HEK293 (cell line): ENCODE results near the gene ACER3.

Experiments
- CTCF ChIA-PET: fragments of 350-600 bp; formaldehyde crosslinking; extraction: SDS; loops from one replicate; lab custom pipeline; 2021; ENCODE audit warnings: antibody characterized with exemption; lab: Yijun Ruan, JAX
- POLR2A ChIA-PET: fragments of 300-600 bp; formaldehyde crosslinking; extraction: SDS; loops from one replicate; lab custom pipeline; 2020; ENCODE audit warnings: antibody characterized with exemption, inconsistent platforms; lab: Yijun Ruan, JAX
- H3K27ac ChIP-seq: fragments of 200-500 bp; sonication (Bioruptor generic); 2 replicates; pipeline ENCODE4 v1.5.1; 2014; ENCODE audit warnings: low read depth, low read length, control low read depth, inconsistent platforms; ENCODE audit errors: extremely low read depth
- H3K36me3 ChIP-seq, 2 experiments: fragments of 200-500 bp in 1 of 2; sonication (Bioruptor generic) in 1 of 2; 1 replicate in 1 of 2; 2 replicates in 1 of 2; pipeline ENCODE4 v1.5.1; 2014 to 2017; ENCODE audit warnings: inconsistent platforms in 2 of 2, low read length in 2 of 2; ENCODE audit not compliant: control insufficient read depth in 2 of 2, insufficient read depth in 1 of 2
- H3K4me1 ChIP-seq: fragments of 200-500 bp; sonication (Bioruptor generic); 2 replicates; pipeline ENCODE4 v1.5.1; 2014; ENCODE audit warnings: mild to moderate bottlenecking, low read length, inconsistent platforms; ENCODE audit not compliant: control insufficient read depth, insufficient read depth
- H3K4me3 ChIP-seq: 2 replicates; pipeline ENCODE4 v1.5.1; 2011; ENCODE audit warnings: low read depth, mild to moderate bottlenecking, control low read depth, low read length, moderate library complexity
- H3K9me3 ChIP-seq: fragments of 200-500 bp; sonication (Bioruptor generic); 2 replicates; pipeline ENCODE4 v1.5.1; 2014; ENCODE audit warnings: low read depth, low read length, inconsistent platforms; ENCODE audit not compliant: control insufficient read depth, insufficient read depth
- EGR2 ChIP-seq: fragments of 450-650 bp; formaldehyde crosslinking; IDR thresholded peaks from 2 replicates; pipeline ENCODE4 v1.5.1; 2016; ENCODE audit warnings: low read depth, missing biosample characterization, missing genetic modification characterization
- FEZF1 ChIP-seq: fragments of 450-650 bp; formaldehyde crosslinking; IDR thresholded peaks from 2 replicates; pipeline ENCODE4 v1.5.1; 2016; ENCODE audit warnings: missing biosample characterization, missing genetic modification characterization
- GLI4 ChIP-seq: fragments of 450-650 bp; formaldehyde crosslinking; IDR thresholded peaks from 2 replicates; pipeline ENCODE4 v1.5.1; 2016; ENCODE audit warnings: missing biosample characterization, missing genetic modification characterization
- GLIS1 ChIP-seq: fragments of 450-650 bp; formaldehyde crosslinking; IDR thresholded peaks from 2 replicates; pipeline ENCODE4 v1.5.1; 2016; ENCODE audit warnings: missing biosample characterization, missing genetic modification characterization
- KLF17 ChIP-seq: fragments of 450-650 bp; formaldehyde crosslinking; IDR thresholded peaks from 2 replicates; pipeline ENCODE4 v1.5.1; 2016; ENCODE audit warnings: missing biosample characterization, missing genetic modification characterization
- SCRT2 ChIP-seq: fragments of 450-650 bp; formaldehyde crosslinking; IDR thresholded peaks from 2 replicates; pipeline ENCODE4 v1.5.1; 2016; ENCODE audit warnings: missing biosample characterization, missing genetic modification characterization
- SETDB1 ChIP-seq: IDR thresholded peaks from one replicate; pipeline ENCODE4 v1.6.1; 2017; ENCODE audit warnings: mild to moderate bottlenecking, low read length, moderate library complexity, mixed read lengths; ENCODE audit not compliant: insufficient read length
- ZBTB21 ChIP-seq: fragments of 450-650 bp; formaldehyde crosslinking; IDR thresholded peaks from 2 replicates; pipeline ENCODE4 v1.5.1; 2017; ENCODE audit warnings: missing biosample characterization, missing genetic modification characterization
- ZFP37 ChIP-seq: fragments of 450-650 bp; formaldehyde crosslinking; IDR thresholded peaks from 2 replicates; pipeline ENCODE4 v1.5.1; 2016; ENCODE audit warnings: missing biosample characterization, missing genetic modification characterization
- ZNF138 ChIP-seq: fragments of 450-650 bp; formaldehyde crosslinking; IDR thresholded peaks from 2 replicates; pipeline ENCODE4 v1.5.1; 2016; ENCODE audit warnings: missing biosample characterization, missing genetic modification characterization, borderline replicate concordance
- ZNF140 ChIP-seq: fragments of 450-650 bp; formaldehyde crosslinking; IDR thresholded peaks from 2 replicates; pipeline ENCODE4 v1.5.1; 2016; ENCODE audit warnings: missing biosample characterization, missing genetic modification characterization
- ZNF175 ChIP-seq: fragments of 450-650 bp; formaldehyde crosslinking; IDR thresholded peaks from 2 replicates; pipeline ENCODE4 v1.5.1; 2016; ENCODE audit warnings: missing biosample characterization, missing genetic modification characterization
- ZNF184 ChIP-seq: fragments of 450-650 bp; IDR thresholded peaks from 2 replicates; pipeline ENCODE4 v1.5.1; 2018; ENCODE audit warnings: missing biosample characterization, mild to moderate bottlenecking, missing genetic modification characterization
- ZNF354C ChIP-seq: fragments of 450-650 bp; formaldehyde crosslinking; IDR thresholded peaks from 2 replicates; pipeline ENCODE4 v1.5.1; 2016; ENCODE audit warnings: missing biosample characterization, missing genetic modification characterization, low read depth, borderline replicate concordance
- ZNF513 ChIP-seq: fragments of 450-650 bp; IDR thresholded peaks from 2 replicates; pipeline ENCODE4 v1.5.1; 2018; ENCODE audit warnings: missing biosample characterization, missing genetic modification characterization
- ZNF549 ChIP-seq: fragments of 450-650 bp; IDR thresholded peaks from 2 replicates; pipeline ENCODE4 v1.5.1; 2018; ENCODE audit warnings: missing biosample characterization, missing genetic modification characterization, mild to moderate bottlenecking, inconsistent platforms, moderate library complexity
- ZNF610 ChIP-seq: fragments of 450-650 bp; formaldehyde crosslinking; IDR thresholded peaks from 2 replicates; pipeline ENCODE4 v1.5.1; 2016; ENCODE audit warnings: missing biosample characterization, missing genetic modification characterization, borderline replicate concordance
- ZNF626 ChIP-seq: fragments of 450-650 bp; sonication (Bioruptor Pico); formaldehyde crosslinking; IDR thresholded peaks from 2 replicates; pipeline ENCODE4 v1.5.1; 2018; ENCODE audit warnings: missing biosample characterization, missing genetic modification characterization, inconsistent platforms
- ZNF658 ChIP-seq: fragments of 450-650 bp; formaldehyde crosslinking; IDR thresholded peaks from 2 replicates; pipeline ENCODE4; 2016; ENCODE audit warnings: missing biosample characterization, missing genetic modification characterization
- ZNF670 ChIP-seq: fragments of 450-650 bp; formaldehyde crosslinking; IDR thresholded peaks from 2 replicates; pipeline ENCODE4 v1.5.1; 2016; ENCODE audit warnings: missing biosample characterization, missing genetic modification characterization, low read depth
- ZNF776 ChIP-seq: fragments of 450-650 bp; formaldehyde crosslinking; IDR thresholded peaks from 2 replicates; pipeline ENCODE4 v1.5.0; 2017; ENCODE audit warnings: missing biosample characterization, missing genetic modification characterization, borderline replicate concordance
- ZNF792 ChIP-seq: fragments of 450-650 bp; formaldehyde crosslinking; IDR thresholded peaks from 2 replicates; pipeline ENCODE4 v1.5.1; 2016; ENCODE audit warnings: missing biosample characterization, missing genetic modification characterization
- ZSCAN23 ChIP-seq: fragments of 450-650 bp; formaldehyde crosslinking; IDR thresholded peaks from 2 replicates; pipeline ENCODE4 v1.5.1; 2016; ENCODE audit warnings: missing biosample characterization, missing genetic modification characterization
- TF ChIP-seq, protein P1 (sequence below): fragments of 450-650 bp; formaldehyde crosslinking; IDR thresholded peaks from 2 replicates; pipeline ENCODE4 v1.5.1; 2016; ENCODE audit warnings: missing biosample characterization, missing genetic modification characterization
- TF ChIP-seq, protein P2 (sequence below): fragments of 450-650 bp; formaldehyde crosslinking; IDR thresholded peaks from 2 replicates; pipeline ENCODE4 v1.5.1; 2016; ENCODE audit warnings: missing biosample characterization, missing genetic modification characterization

The ACER3 gene

GRCh38 chr11:77068457-77069335 lies 208.0 kb downstream of the ACER3 start:
- TF ChIP-seq SCRT2 (tag by site-specific recombination) (no peak), GLI4 (tag by site-specific recombination) (no peak), GLIS1 (no peak), ZNF610 (tag by site-specific recombination) (no peak), ZFP37 (no peak), ZNF140 (tag by site-specific recombination) (no peak), ZNF513 (tag by site-specific recombination) (no peak), ZNF175 (tag by site-specific recombination) (no peak), ZNF792 (no peak), KLF17 (tag by site-specific recombination) (no peak), ZNF549 (no peak), ZNF184 (tag by site-specific recombination) (no peak)
- TF ChIP-seq, protein P1, sequence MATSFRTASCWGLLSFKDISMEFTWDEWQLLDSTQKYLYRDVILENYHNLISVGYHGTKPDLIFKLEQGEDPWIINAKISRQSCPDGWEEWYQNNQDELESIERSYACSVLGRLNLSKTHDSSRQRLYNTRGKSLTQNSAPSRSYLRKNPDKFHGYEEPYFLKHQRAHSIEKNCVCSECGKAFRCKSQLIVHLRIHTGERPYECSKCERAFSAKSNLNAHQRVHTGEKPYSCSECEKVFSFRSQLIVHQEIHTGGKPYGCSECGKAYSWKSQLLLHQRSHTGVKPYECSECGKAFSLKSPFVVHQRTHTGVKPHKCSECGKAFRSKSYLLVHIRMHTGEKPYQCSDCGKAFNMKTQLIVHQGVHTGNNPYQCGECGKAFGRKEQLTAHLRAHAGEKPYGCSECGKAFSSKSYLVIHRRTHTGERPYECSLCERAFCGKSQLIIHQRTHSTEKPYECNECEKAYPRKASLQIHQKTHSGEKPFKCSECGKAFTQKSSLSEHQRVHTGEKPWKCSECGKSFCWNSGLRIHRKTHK (tag by site-specific recombination), result no peak
- Histone ChIP-seq H3K36me3 (no peaks in the 10 kb centered on the region), H3K9me3 (no peaks in the 10 kb centered on the region), H3K27ac (no peak overlapping the region), H3K4me3 (no peak overlapping the region), H3K4me1 (no peaks in the 10 kb centered on the region)
- ChIA-PET CTCF (interaction anchor here (0.5 kb wide), 1 partner anchor 119 kb away, joined by 3 read pairs; no protein-coding TSS in a partner anchor), POLR2A (no interaction called here)

DNA sequence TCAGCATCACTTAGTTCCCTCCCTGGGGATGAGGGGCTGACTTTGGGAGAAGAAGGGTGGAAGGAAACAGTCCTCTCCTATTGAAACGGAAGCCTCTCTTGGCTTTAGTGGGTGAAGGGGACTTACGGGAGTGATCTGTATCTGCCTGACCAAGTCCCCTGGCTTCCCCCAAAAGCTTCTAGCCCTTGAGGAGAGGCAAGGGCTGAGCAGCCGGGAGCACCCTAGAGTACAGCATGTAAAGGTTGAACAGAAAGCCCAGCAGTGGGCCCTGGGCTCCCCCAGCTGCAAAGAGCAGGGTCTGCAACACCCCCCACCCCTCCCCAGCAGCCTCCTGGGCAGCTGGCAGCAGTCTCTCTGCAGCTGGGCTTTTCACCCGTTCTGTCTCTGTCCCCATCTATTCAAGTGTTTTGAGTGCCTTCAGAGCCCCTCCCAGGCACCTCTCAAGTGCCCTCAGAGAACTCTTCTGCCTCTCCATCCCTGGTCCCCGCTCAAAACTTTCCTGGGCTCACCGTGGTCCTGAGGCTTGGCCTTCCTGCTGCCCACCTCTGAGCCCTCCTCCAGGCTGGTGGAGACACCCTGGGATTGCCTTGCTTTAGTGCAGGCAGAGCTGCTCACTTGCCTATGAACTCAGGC lies 208.7 kb downstream of the ACER3 start:
- no peaks in the 10 kb centered on the region for H3K9me3 ChIP-seq
- ChIA-PET CTCF (no interaction called here), POLR2A (no interaction called here)
- no peak overlapping the region for H3K4me3 ChIP-seq
- no peak overlapping the region for H3K27ac ChIP-seq
- H3K36me3 ChIP-seq, result no peaks in the 10 kb centered on the region
- TF ChIP-seq, protein P2, sequence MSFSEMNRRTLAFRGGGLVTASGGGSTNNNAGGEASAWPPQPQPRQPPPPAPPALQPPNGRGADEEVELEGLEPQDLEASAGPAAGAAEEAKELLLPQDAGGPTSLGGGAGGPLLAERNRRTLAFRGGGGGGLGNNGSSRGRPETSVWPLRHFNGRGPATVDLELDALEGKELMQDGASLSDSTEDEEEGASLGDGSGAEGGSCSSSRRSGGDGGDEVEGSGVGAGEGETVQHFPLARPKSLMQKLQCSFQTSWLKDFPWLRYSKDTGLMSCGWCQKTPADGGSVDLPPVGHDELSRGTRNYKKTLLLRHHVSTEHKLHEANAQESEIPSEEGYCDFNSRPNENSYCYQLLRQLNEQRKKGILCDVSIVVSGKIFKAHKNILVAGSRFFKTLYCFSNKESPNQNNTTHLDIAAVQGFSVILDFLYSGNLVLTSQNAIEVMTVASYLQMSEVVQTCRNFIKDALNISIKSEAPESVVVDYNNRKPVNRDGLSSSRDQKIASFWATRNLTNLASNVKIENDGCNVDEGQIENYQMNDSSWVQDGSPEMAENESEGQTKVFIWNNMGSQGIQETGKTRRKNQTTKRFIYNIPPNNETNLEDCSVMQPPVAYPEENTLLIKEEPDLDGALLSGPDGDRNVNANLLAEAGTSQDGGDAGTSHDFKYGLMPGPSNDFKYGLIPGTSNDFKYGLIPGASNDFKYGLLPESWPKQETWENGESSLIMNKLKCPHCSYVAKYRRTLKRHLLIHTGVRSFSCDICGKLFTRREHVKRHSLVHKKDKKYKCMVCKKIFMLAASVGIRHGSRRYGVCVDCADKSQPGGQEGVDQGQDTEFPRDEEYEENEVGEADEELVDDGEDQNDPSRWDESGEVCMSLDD (tag by site-specific recombination), result no peak
- no peak for TF ChIP-seq ZNF658 (tag by site-specific recombination)
- no peak for TF ChIP-seq GLIS1
- TF ChIP-seq ZNF670 (tag by site-specific recombination), result no peak
- no peak for TF ChIP-seq ZSCAN23
- TF ChIP-seq ZNF776, result no peak
- no peak for TF ChIP-seq ZNF626 (tag by site-specific recombination)
- no peak for TF ChIP-seq SETDB1
- TF ChIP-seq ZBTB21 (tag by site-specific recombination), result no peak
- no peak for TF ChIP-seq FEZF1 (tag by site-specific recombination)
- no peak for TF ChIP-seq ZNF354C (tag by site-specific recombination)
- no peak for TF ChIP-seq EGR2
- TF ChIP-seq ZNF138 (tag by site-specific recombination), result no peak
- H3K4me1 ChIP-seq, result no peaks in the 10 kb centered on the region
